Common myeloid progenitor, CD34-positive (primary cell): ENCODE results near the gene ZER1.

Experiments
- CTCF ChIA-PET: fragments of 350-600 bp; sonication (Branson Sonifier 250); formaldehyde crosslinking; loops from one replicate; lab custom pipeline; 2021; ENCODE audit warnings: antibody characterized with exemption; lab: Charles Lee
- POLR2A ChIA-PET: fragments of 350-600 bp; sonication (Branson Sonifier 250); formaldehyde crosslinking; loops from one replicate; lab custom pipeline; 2021; ENCODE audit warnings: antibody characterized with exemption; lab: Charles Lee
- DNase-seq, 3 donors: peaks; one replicate each; pipeline versions ENCODE4 v3.0.0 to v3.0.0-alpha.2; 2013
- H3K27ac ChIP-seq, 2 experiments: 1 replicate in 1 of 2; 2 replicates in 1 of 2; pipeline ENCODE4 v1.7.0; 2013; ENCODE audit warnings: inconsistent platforms in 2 of 2, low read length in 2 of 2, mild to moderate bottlenecking in 2 of 2, low read depth in 1 of 2, moderate library complexity in 1 of 2; ENCODE audit not compliant: severe bottlenecking in 2 of 2, insufficient read depth in 1 of 2, poor library complexity in 1 of 2
- H3K27me3 ChIP-seq, 5 experiments: replicated peaks in 2 of 5; 1 replicate in 3 of 5; 2 replicates in 2 of 5; pipeline versions ENCODE4 v1.6.1 to v1.7.0; 2013; ENCODE audit warnings: low read length in 4 of 5, mild to moderate bottlenecking in 2 of 5, moderate library complexity in 2 of 5, inconsistent platforms in 1 of 5; ENCODE audit not compliant: insufficient read depth in 5 of 5, control insufficient read depth in 4 of 5
- H3K36me3 ChIP-seq, 4 experiments: 1 replicate in 2 of 4; 2 replicates in 2 of 4; pipeline versions ENCODE4 v1.6.1 to v1.7.0; 2013; ENCODE audit warnings: low read length in 3 of 4, control low read depth in 1 of 4, mild to moderate bottlenecking in 1 of 4; ENCODE audit not compliant: control insufficient read depth in 4 of 4, insufficient read depth in 4 of 4
- H3K4me1 ChIP-seq, 4 experiments: 1 replicate in 3 of 4; 2 replicates in 1 of 4; pipeline versions ENCODE4 v1.6.1 to v1.7.1; 2013; ENCODE audit warnings: low read length in 3 of 4, mild to moderate bottlenecking in 3 of 4, control low read depth in 1 of 4, inconsistent platforms in 1 of 4, moderate library complexity in 1 of 4; ENCODE audit not compliant: control insufficient read depth in 4 of 4, insufficient read depth in 4 of 4; ENCODE audit errors: control extremely low read depth in 1 of 4
- H3K4me3 ChIP-seq, 7 experiments: 1 replicate in 4 of 7; 2 replicates in 3 of 7; pipeline versions ENCODE4 v1.5.1 to v1.7.0; 2013; ENCODE audit warnings: mild to moderate bottlenecking in 7 of 7, low read length in 6 of 7, moderate library complexity in 6 of 7, inconsistent platforms in 2 of 7, low read depth in 2 of 7, control low read depth in 1 of 7; ENCODE audit not compliant: insufficient read depth in 4 of 7, control insufficient read depth in 1 of 7; ENCODE audit errors: extremely low read depth in 1 of 7
- H3K9me3 ChIP-seq, 5 experiments: 1 replicate in 4 of 5; 2 replicates in 1 of 5; pipeline versions ENCODE4 v1.6.1 to v1.7.1; 2013; ENCODE audit warnings: low read length in 4 of 5, mild to moderate bottlenecking in 2 of 5, inconsistent platforms in 1 of 5, low read depth in 1 of 5, moderate library complexity in 1 of 5; ENCODE audit not compliant: control insufficient read depth in 4 of 5, insufficient read depth in 2 of 5; ENCODE audit errors: control extremely low read depth in 1 of 5
- WGBS: methylation state at CpG from one replicate; pipeline ENCODE4 v1.1.5; 2013; ENCODE audit not compliant: insufficient coverage; 5-methylcytosine and 5-hydroxymethylcytosine counted together

The ZER1 gene

GRCh38 chr9:128713941-128714573 is 57.7 kb downstream of the ZER1 start:
- no peak overlapping the region for H3K27ac ChIP-seq
- DNase-seq, result no peak
- no peak overlapping the region for H3K4me3 ChIP-seq
- no peaks in the 10 kb centered on the region for H3K4me1 ChIP-seq
- ChIA-PET CTCF (interaction anchor here (1.3 kb wide), 1 partner anchor 14 kb away, joined by 3 read pairs; no protein-coding TSS in a partner anchor), POLR2A (no interaction called here)
- H3K9me3 ChIP-seq, result no peaks in the 10 kb centered on the region
- WGBS, result 98% methylated on average over 18 of the region's 19 CpGs
- H3K36me3 ChIP-seq, result peaks cover 0 to 40% (median 28%) of the 10 kb centered on the region in 4 experiments
- no peaks in the 10 kb centered on the region for H3K27me3 ChIP-seq

GRCh38 chr9:128713411-128713780 is 58.3 kb downstream of the ZER1 start:
- 96% methylated on average over 12 of the region's 13 CpGs for WGBS
- H3K27me3 ChIP-seq, result no peaks in the 10 kb centered on the region
- ChIA-PET CTCF (interaction anchor here (1.3 kb wide), 1 partner anchor 13 kb away, joined by 3 read pairs; no protein-coding TSS in a partner anchor), POLR2A (no interaction called here)
- no peak for DNase-seq
- no peak overlapping the region for H3K4me3 ChIP-seq
- H3K36me3 ChIP-seq, result peaks cover 0 to 38% (median 28%) of the 10 kb centered on the region in 4 experiments
- no peaks in the 10 kb centered on the region for H3K9me3 ChIP-seq
- H3K27ac ChIP-seq, result no peak overlapping the region
- no peaks in the 10 kb centered on the region for H3K4me1 ChIP-seq

DNA sequence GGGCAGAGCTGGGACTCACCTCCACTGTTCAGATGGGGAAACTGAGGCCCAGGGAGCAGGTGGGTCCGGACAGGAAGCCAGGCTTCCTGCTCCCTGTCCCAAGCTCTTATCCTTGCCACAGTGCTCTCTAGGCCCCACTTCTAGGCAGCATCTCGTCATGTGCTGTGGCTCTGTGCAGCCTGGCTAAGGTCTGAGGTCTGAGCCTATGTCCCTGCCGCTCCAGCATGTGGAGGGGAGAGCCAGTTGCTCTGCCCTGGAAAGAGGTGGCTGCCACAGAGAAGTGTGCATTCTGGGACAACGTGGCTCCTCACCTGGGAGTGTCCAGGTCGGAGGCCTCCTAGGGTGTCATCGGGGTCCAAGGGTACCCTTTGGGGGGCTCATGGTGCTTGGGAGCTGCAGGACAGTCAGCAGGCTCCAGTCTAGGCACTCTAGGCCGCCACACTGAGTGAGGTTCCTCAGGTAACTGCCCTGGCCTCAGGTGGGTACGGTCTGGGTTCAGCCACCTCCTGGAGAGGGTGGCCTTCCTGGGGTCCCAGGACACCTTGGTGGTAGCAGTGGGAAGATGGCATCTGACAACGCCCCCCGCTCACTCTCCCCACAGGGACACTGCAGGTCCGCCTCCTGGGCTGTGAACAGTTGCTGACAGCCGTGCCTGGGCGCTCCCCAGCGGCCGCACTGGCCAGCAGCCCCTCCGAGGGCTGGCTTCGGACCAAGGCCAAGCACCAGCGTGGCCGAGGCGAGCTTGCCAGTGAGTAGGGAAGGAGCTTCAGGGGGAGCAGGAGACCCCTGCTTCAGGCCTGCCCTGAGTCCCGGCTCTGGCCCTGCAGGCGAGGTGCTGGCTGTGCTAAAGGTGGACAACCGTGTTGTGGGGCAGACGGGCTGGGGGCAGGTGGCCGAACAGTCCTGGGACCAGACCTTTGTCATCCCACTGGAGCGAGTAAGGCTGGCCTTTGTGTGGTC is 59.0 kb downstream of the ZER1 start:
- Histone ChIP-seq H3K4me3 (no peak overlapping the region), H3K9me3 (no peaks in the 10 kb centered on the region), H3K36me3 (peaks cover 0 to 35% (median 27%) of the 10 kb centered on the region in 4 experiments), H3K4me1 (no peaks in the 10 kb centered on the region), H3K27ac (no peak overlapping the region), H3K27me3 (no peaks in the 10 kb centered on the region)
- 96% methylated on average over 24 of the region's 26 CpGs for WGBS
- DNase-seq, result no peak
- CTCF ChIA-PET, result interaction anchor here (1.3 to 1.5 kb wide), 2 partner anchors 10 to 12 kb away, joined by 3 to 5 read pairs; partner anchors contain the start of gene PKN3
- POLR2A ChIA-PET, result no interaction called here

- Histone ChIP-seq H3K9me3 (no peaks in the 10 kb centered on the region), H3K27me3 (no peaks in the 10 kb centered on the region), H3K27ac (no peak overlapping the region), H3K4me1 (peaks cover 0 to 12% (median 8%) of the 10 kb centered on the region in 4 experiments), H3K4me3 (no peak overlapping the region), H3K36me3 (peaks cover 0 to 30% (median 13%) of the 10 kb centered on the region in 4 experiments)
- POLR2A ChIA-PET, result no interaction called here
- WGBS, result 97% methylated on average over 6 of the region's 8 CpGs
- no peak for DNase-seq
- CTCF ChIA-PET, result no interaction called here
Observed at GRCh38 chr9:128707446-128707845, 64.3 kb downstream of the ZER1 start.

- Histone ChIP-seq H3K27ac (no peak overlapping the region), H3K9me3 (no peaks in the 10 kb centered on the region), H3K4me3 (no peak overlapping the region), H3K4me1 (peaks cover 0 to 16% (median 11%) of the 10 kb centered on the region in 4 experiments), H3K27me3 (no peaks in the 10 kb centered on the region), H3K36me3 (peaks cover 0 to 26% (median 13%) of the 10 kb centered on the region in 4 experiments)
- WGBS, result 93% methylated on average over 22 of the region's 23 CpGs
- ChIA-PET CTCF (interaction anchor here (0.6 to 1.1 kb wide), 3 partner anchors 10 to 61 kb away, joined by 3 to 4 read pairs (median 3); no protein-coding TSS in a partner anchor), POLR2A (no interaction called here)
- DNase-seq, result no peak
Observed at GRCh38 chr9:128706671-128707381, 64.9 kb downstream of the ZER1 start.

DNA sequence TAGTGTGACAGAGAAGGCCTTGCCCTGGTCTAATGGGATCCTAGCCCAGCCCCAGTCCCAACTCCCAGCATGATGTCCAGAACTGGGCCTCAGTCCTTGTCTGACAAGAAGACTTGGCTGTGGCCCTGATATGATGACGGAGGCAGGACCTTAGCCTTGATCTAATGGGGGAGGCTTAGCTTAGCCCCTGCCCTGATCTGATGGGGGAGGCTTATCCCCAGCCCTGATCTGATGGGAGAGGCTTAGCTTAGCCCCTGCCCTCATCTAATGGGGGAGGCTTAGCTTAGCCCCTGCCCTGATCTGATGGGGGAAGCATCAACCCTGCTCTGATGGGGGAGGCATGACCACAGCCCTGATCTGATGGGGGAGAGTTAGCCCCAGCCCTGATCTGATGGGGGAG is 65.7 kb downstream of the ZER1 start:
- peaks cover 0 to 26% (median 13%) of the 10 kb centered on the region in 4 experiments for H3K36me3 ChIP-seq
- ChIA-PET POLR2A (no interaction called here), CTCF (interaction anchor here (0.5 to 1.1 kb wide), 4 partner anchors 11 to 224 kb away, joined by 3 to 4 read pairs (median 3); no protein-coding TSS in a partner anchor)
- H3K9me3 ChIP-seq, result no peaks in the 10 kb centered on the region
- H3K27me3 ChIP-seq, result no peaks in the 10 kb centered on the region
- DNase-seq, result no peak
- WGBS, result 100% methylated on average over 1 of the region's 1 CpG
- peaks cover 0 to 18% (median 11%) of the 10 kb centered on the region in 4 experiments for H3K4me1 ChIP-seq
- no peak overlapping the region for H3K27ac ChIP-seq
- H3K4me3 ChIP-seq, result no peak overlapping the region
